HG03064 (cell line): ENCODE data around the gene GALNT7.
A peak's percentile ranks its signal among the peaks of the same experiment; 100 is the strongest.

ENCODE experiments used
- ATAC-seq: cut with Tn5 transposase; IDR thresholded peaks from one replicate; pipeline ENCODE4 v1.9.1; 2021; ENCODE audit warnings: low read depth; ENCODE audit not compliant: unreplicated experiment

GALNT7 gene

GRCh38 chr4:173230062-173230461 lies 61.5 kb downstream of the GALNT7 start:
- no peak for ATAC-seq

GRCh38 chr4:173231916-173232315 lies 63.3 kb downstream of the GALNT7 start:
- peak; percentile 55 for ATAC-seq

- no peak for ATAC-seq
These were observed 65.2 kb downstream of the GALNT7 start for GRCh38 chr4:173233857-173234256.

GRCh38 chr4:173235050-173235449 lies 66.4 kb downstream of the GALNT7 start:
- ATAC-seq: no peak

- no peak for ATAC-seq
These were observed 67.7 kb downstream of the GALNT7 start for GRCh38 chr4:173236301-173236700.

- ATAC-seq: no peak
These were observed 68.5 kb downstream of the GALNT7 start for GRCh38 chr4:173237152-173237551.

- no peak for ATAC-seq
These were observed 69.2 kb downstream of the GALNT7 start for GRCh38 chr4:173237762-173238161.

GRCh38 chr4:173240696-173241095 lies 72.1 kb downstream of the GALNT7 start:
- no peak for ATAC-seq

GRCh38 chr4:173242466-173243250 lies 74.0 kb downstream of the GALNT7 start:
- no peak for ATAC-seq

GRCh38 chr4:173243321-173243720 lies 74.7 kb downstream of the GALNT7 start:
- ATAC-seq: no peak

- ATAC-seq: peak; percentile 61
These were observed 75.5 kb downstream of the GALNT7 start for GRCh38 chr4:173243917-173244658.

GRCh38 chr4:173245952-173246351 lies 77.3 kb downstream of the GALNT7 start:
- ATAC-seq: no peak

GRCh38 chr4:173246719-173247118 lies 78.1 kb downstream of the GALNT7 start:
- no peak for ATAC-seq

- no peak for ATAC-seq
These were observed 78.7 kb downstream of the GALNT7 start for GRCh38 chr4:173247321-173247720.

- no peak for ATAC-seq
These were observed 80.1 kb downstream of the GALNT7 start for GRCh38 chr4:173248690-173249089.

GRCh38 chr4:173252024-173252935 lies 83.7 kb downstream of the GALNT7 start:
- ATAC-seq: peak; percentile 95

GRCh38 chr4:173253561-173253960 lies 85.0 kb downstream of the GALNT7 start:
- ATAC-seq: no peak

GRCh38 chr4:173254646-173255045 lies 86.0 kb downstream of the GALNT7 start:
- ATAC-seq: no peak

- no peak for ATAC-seq
These were observed 88.2 kb downstream of the GALNT7 start for GRCh38 chr4:173256825-173257224.

- peak; percentile 85 for ATAC-seq
These were observed 89.4 kb downstream of the GALNT7 start for GRCh38 chr4:173257732-173258717.
